SKM-1 treated with dmso at 0.1 percent for 144 hours (cell line): Measurements from ENCODE around the gene SAP130.

Experiments used
- DNase-seq: peaks from one replicate; lab custom pipeline; 2025; ENCODE audit not compliant: unreplicated experiment; lab: John Stamatoyannopoulos, UW

The SAP130 gene

GRCh38 chr2:128026448-128027277 is 1.2 kb downstream of the SAP130 start:
- DNase-seq: no peak

GRCh38 chr2:128024816-128025215 is 3.0 kb downstream of the SAP130 start:
- no peak for DNase-seq

GRCh38 chr2:128017561-128017960 is 10.3 kb downstream of the SAP130 start:
- no peak for DNase-seq

- DNase-seq: no peak
Observed at GRCh38 chr2:128016620-128017019, 11.2 kb downstream of the SAP130 start.

GRCh38 chr2:128012698-128013097 is 15.2 kb downstream of the SAP130 start:
- no peak for DNase-seq

- DNase-seq: no peak
Observed at GRCh38 chr2:128008074-128008672, 19.7 kb downstream of the SAP130 start.

- DNase-seq: no peak
Observed at GRCh38 chr2:128004509-128004908, 23.4 kb downstream of the SAP130 start.

GRCh38 chr2:128003463-128003862 is 24.4 kb downstream of the SAP130 start:
- DNase-seq: no peak

- no peak for DNase-seq
Observed at GRCh38 chr2:127996160-127996559, 31.7 kb downstream of the SAP130 start.

GRCh38 chr2:127995725-127996124 is 32.1 kb downstream of the SAP130 start:
- DNase-seq: no peak

GRCh38 chr2:127993659-127994058 is 34.2 kb downstream of the SAP130 start:
- DNase-seq: no peak

GRCh38 chr2:127991742-127992141 is 36.1 kb downstream of the SAP130 start:
- DNase-seq: no peak

- no peak for DNase-seq
Observed at GRCh38 chr2:127986548-127987079, 41.2 kb downstream of the SAP130 start.

- DNase-seq: no peak
Observed at GRCh38 chr2:127985735-127986134, 42.1 kb downstream of the SAP130 start.

- no peak for DNase-seq
Observed at GRCh38 chr2:127985026-127985734, 42.7 kb downstream of the SAP130 start.

GRCh38 chr2:127984551-127984950 is 43.3 kb downstream of the SAP130 start:
- DNase-seq: no peak

- no peak for DNase-seq
Observed at GRCh38 chr2:127969446-127969845, 58.4 kb downstream of the SAP130 start.

- no peak for DNase-seq
Observed at GRCh38 chr2:127968610-127969339, 59.1 kb downstream of the SAP130 start.

- no peak for DNase-seq
Observed at GRCh38 chr2:127961729-127962128, 66.1 kb downstream of the SAP130 start.

- no peak for DNase-seq
Observed at GRCh38 chr2:127957240-127957639, 70.6 kb downstream of the SAP130 start.

- no peak for DNase-seq
Observed at GRCh38 chr2:127954857-127955256, 73.0 kb downstream of the SAP130 start.
